GM23338 (cell line): ENCODE measurements around the gene C11orf54. TPM values are rescaled to one million over a fixed set of nuclear protein-coding genes. Genes with fewer than 3 reads are reported as not detected.

ENCODE experiments used
- EZH2 ChIP-seq: fragments of 200-600 bp; sonication (generic); IDR thresholded peaks from one replicate; pipeline ENCODE4 v1.8.0; 2017; ENCODE audit warnings: antibody characterized with exemption, mild to moderate bottlenecking, low read depth; ENCODE audit not compliant: unreplicated experiment
- NANOG ChIP-seq: IDR thresholded peaks from 2 replicates; pipeline ENCODE4 v1.6.1; 2016; ENCODE audit warnings: antibody characterized with exemption, borderline replicate concordance
- POLR2AphosphoS5 ChIP-seq: IDR thresholded peaks from 2 replicates; pipeline ENCODE4 v1.6.1; 2016; ENCODE audit warnings: antibody characterized with exemption, low read depth
- STAT1 ChIP-seq: IDR thresholded peaks from one replicate; pipeline ENCODE4 v1.6.1; 2016; ENCODE audit warnings: antibody characterized with exemption; ENCODE audit not compliant: unreplicated experiment
- ZNF114 ChIP-seq: fragments of 250-450 bp; sonication (Bioruptor Pico); IDR thresholded peaks from 2 replicates; pipeline ENCODE4 v1.5.0; 2020; ENCODE audit warnings: mild to moderate bottlenecking, moderate library complexity
- polyA plus RNA-seq: library from polyadenylated mRNA; unstranded; fragments of >200 nt; fragmentation: Nextera tagmentation; extraction: Ambion mirVana; gene quantifications from 2 replicates; pipeline ENCODE4 v1.2.1, GENCODE V29; 2016
- total RNA-seq: library from RNA; depleted of rRNA; stranded (reverse); fragments of >200 nt; shearing (Covaris generic); gene quantifications from 2 replicates; pipeline ENCODE4 v1.2.3, GENCODE V29; 2014
- TF ChIP-seq, protein P1 (sequence below): fragments of 250-450 bp; sonication (Bioruptor Pico); IDR thresholded peaks from 2 replicates; pipeline ENCODE4 v1.5.0; 2020; ENCODE audit warnings: mild to moderate bottlenecking, moderate library complexity
- TF ChIP-seq, protein P2 (sequence below): IDR thresholded peaks from one replicate; pipeline ENCODE4 v1.6.1; 2018; ENCODE audit warnings: antibody characterized with exemption; ENCODE audit not compliant: unreplicated experiment

C11orf54 gene
- total and polyA plus RNA-seq, 2 experiments from 2014 or later: 35.8 to 38.8 TPM

DNA sequence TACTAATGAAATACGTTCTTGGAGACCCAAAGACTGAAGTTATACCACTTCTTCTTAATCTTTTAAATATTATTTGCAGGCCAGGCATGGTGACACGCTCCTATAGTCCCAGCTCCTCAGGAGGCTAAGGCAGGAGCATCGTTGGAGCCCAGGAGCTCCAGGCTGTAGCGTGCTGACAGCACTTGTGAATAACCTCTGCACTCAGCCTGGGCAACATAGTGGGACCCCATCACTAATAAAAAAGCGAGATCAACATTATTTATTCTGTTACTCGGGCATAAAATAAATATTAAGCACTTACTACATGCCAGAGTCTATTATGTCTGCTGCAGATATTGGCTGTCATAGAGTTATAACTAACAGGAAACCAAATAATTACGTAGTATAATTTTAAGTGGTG lies 41.9 kb downstream of the C11orf54 start (continued):
- TF ChIP-seq, protein P1, sequence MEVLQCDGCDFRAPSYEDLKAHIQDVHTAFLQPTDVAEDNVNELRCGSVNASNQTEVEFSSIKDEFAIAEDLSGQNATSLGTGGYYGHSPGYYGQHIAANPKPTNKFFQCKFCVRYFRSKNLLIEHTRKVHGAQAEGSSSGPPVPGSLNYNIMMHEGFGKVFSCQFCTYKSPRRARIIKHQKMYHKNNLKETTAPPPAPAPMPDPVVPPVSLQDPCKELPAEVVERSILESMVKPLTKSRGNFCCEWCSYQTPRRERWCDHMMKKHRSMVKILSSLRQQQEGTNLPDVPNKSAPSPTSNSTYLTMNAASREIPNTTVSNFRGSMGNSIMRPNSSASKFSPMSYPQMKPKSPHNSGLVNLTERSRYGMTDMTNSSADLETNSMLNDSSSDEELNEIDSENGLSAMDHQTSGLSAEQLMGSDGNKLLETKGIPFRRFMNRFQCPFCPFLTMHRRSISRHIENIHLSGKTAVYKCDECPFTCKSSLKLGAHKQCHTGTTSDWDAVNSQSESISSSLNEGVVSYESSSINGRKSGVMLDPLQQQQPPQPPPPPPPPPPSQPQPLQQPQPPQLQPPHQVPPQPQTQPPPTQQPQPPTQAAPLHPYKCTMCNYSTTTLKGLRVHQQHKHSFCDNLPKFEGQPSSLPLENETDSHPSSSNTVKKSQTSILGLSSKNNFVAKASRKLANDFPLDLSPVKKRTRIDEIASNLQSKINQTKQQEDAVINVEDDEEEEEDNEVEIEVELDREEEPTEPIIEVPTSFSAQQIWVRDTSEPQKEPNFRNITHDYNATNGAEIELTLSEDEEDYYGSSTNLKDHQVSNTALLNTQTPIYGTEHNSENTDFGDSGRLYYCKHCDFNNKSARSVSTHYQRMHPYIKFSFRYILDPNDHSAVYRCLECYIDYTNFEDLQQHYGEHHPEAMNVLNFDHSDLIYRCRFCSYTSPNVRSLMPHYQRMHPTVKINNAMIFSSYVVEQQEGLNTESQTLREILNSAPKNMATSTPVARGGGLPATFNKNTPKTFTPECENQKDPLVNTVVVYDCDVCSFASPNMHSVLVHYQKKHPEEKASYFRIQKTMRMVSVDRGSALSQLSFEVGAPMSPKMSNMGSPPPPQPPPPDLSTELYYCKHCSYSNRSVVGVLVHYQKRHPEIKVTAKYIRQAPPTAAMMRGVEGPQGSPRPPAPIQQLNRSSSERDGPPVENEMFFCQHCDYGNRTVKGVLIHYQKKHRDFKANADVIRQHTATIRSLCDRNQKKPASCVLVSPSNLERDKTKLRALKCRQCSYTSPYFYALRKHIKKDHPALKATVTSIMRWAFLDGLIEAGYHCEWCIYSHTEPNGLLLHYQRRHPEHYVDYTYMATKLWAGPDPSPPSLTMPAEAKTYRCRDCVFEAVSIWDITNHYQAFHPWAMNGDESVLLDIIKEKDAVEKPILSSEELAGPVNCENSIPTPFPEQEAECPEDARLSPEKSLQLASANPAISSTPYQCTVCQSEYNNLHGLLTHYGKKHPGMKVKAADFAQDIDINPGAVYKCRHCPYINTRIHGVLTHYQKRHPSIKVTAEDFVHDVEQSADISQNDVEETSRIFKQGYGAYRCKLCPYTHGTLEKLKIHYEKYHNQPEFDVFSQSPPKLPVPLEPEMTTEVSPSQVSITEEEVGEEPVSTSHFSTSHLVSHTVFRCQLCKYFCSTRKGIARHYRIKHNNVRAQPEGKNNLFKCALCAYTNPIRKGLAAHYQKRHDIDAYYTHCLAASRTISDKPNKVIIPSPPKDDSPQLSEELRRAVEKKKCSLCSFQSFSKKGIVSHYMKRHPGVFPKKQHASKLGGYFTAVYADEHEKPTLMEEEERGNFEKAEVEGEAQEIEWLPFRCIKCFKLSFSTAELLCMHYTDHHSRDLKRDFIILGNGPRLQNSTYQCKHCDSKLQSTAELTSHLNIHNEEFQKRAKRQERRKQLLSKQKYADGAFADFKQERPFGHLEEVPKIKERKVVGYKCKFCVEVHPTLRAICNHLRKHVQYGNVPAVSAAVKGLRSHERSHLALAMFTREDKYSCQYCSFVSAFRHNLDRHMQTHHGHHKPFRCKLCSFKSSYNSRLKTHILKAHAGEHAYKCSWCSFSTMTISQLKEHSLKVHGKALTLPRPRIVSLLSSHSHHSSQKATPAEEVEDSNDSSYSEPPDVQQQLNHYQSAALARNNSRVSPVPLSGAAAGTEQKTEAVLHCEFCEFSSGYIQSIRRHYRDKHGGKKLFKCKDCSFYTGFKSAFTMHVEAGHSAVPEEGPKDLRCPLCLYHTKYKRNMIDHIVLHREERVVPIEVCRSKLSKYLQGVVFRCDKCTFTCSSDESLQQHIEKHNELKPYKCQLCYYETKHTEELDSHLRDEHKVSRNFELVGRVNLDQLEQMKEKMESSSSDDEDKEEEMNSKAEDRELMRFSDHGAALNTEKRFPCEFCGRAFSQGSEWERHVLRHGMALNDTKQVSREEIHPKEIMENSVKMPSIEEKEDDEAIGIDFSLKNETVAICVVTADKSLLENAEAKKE (CRISPR knock-in tag): no peak
- TF ChIP-seq EZH2 (no peak), POLR2AphosphoS5 (no peak), ZNF114 (CRISPR knock-in tag) (no peak), STAT1 (no peak), NANOG (no peak)
- TF ChIP-seq, protein P2, sequence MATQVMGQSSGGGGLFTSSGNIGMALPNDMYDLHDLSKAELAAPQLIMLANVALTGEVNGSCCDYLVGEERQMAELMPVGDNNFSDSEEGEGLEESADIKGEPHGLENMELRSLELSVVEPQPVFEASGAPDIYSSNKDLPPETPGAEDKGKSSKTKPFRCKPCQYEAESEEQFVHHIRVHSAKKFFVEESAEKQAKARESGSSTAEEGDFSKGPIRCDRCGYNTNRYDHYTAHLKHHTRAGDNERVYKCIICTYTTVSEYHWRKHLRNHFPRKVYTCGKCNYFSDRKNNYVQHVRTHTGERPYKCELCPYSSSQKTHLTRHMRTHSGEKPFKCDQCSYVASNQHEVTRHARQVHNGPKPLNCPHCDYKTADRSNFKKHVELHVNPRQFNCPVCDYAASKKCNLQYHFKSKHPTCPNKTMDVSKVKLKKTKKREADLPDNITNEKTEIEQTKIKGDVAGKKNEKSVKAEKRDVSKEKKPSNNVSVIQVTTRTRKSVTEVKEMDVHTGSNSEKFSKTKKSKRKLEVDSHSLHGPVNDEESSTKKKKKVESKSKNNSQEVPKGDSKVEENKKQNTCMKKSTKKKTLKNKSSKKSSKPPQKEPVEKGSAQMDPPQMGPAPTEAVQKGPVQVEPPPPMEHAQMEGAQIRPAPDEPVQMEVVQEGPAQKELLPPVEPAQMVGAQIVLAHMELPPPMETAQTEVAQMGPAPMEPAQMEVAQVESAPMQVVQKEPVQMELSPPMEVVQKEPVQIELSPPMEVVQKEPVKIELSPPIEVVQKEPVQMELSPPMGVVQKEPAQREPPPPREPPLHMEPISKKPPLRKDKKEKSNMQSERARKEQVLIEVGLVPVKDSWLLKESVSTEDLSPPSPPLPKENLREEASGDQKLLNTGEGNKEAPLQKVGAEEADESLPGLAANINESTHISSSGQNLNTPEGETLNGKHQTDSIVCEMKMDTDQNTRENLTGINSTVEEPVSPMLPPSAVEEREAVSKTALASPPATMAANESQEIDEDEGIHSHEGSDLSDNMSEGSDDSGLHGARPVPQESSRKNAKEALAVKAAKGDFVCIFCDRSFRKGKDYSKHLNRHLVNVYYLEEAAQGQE: no peak
